Liver (tissue), 9 donors: Measurements from ENCODE around the gene KIF6. TPM values are rescaled to one million over a fixed set of nuclear protein-coding genes. Genes with fewer than 3 reads are reported as not detected.

Experiments used
- DNase-seq: peaks from one replicate; pipeline ENCODE4 v3.0.0-alpha.2; 2017; ENCODE audit warnings: low spot score
- H3K27ac ChIP-seq, 2 donors: one replicate each; pipeline ENCODE4 v1.7.0; 2013; ENCODE audit warnings: inconsistent platforms in 2 of 2, low read length in 2 of 2, control low read depth in 1 of 2, low read depth in 1 of 2, mild to moderate bottlenecking in 1 of 2
- H3K27me3 ChIP-seq, 4 donors: one replicate each; pipeline versions ENCODE4 v1.6.1 to v1.7.0; 2013; ENCODE audit warnings: low read length in 3 of 4, inconsistent platforms in 1 of 4, mild to moderate bottlenecking in 1 of 4, moderate library complexity in 1 of 4; ENCODE audit not compliant: control insufficient read depth in 4 of 4, insufficient read depth in 4 of 4
- H3K36me3 ChIP-seq, 4 donors: one replicate each; pipeline versions ENCODE4 v1.6.1 to v1.7.0; 2013; ENCODE audit warnings: low read length in 3 of 4, mild to moderate bottlenecking in 3 of 4, low read depth in 1 of 4, moderate library complexity in 1 of 4; ENCODE audit not compliant: control insufficient read depth in 4 of 4, insufficient read depth in 3 of 4
- H3K4me1 ChIP-seq, 4 donors: one replicate each; pipeline versions ENCODE4 v1.6.1 to v1.7.0; 2013; ENCODE audit warnings: low read length in 3 of 4, mild to moderate bottlenecking in 3 of 4, moderate library complexity in 1 of 4; ENCODE audit not compliant: control insufficient read depth in 4 of 4, insufficient read depth in 4 of 4
- H3K4me3 ChIP-seq, 3 donors: one replicate each; pipeline versions ENCODE4 v1.6.1 to v1.7.0; 2013; ENCODE audit warnings: low read length in 3 of 3, control low read depth in 1 of 3, low read depth in 1 of 3, mild to moderate bottlenecking in 1 of 3
- H3K9ac ChIP-seq, 2 donors: one replicate each; pipeline ENCODE4 v1.7.0; 2013; ENCODE audit warnings: low read length in 2 of 2, mild to moderate bottlenecking in 2 of 2, moderate library complexity in 2 of 2, control low read depth in 1 of 2, low read depth in 1 of 2
- H3K9me3 ChIP-seq, 4 donors: one replicate each; pipeline versions ENCODE4 v1.6.1 to v1.7.0; 2013; ENCODE audit warnings: low read length in 3 of 4; ENCODE audit not compliant: control insufficient read depth in 4 of 4
- ATF3 ChIP-seq: IDR thresholded peaks from 2 replicates; pipeline ENCODE4 v1.6.1; 2016; ENCODE audit warnings: antibody characterized with exemption
- CTCF ChIP-seq: fragments of 150-350 bp; IDR thresholded peaks from 2 replicates; pipeline ENCODE4 v1.5.1; 2017; ENCODE audit warnings: improper control_type of control experiment, low read depth, low read length; ENCODE audit not compliant: missing input control
- EGR1 ChIP-seq, 2 donors: IDR thresholded peaks; 2 replicates each; pipeline ENCODE4 v1.6.1; 2016 to 2018; ENCODE audit warnings: antibody characterized with exemption in 2 of 2, low read depth in 2 of 2
- FOXA2 ChIP-seq: IDR thresholded peaks from 2 replicates; pipeline ENCODE4 v1.6.1; 2016; ENCODE audit warnings: antibody characterized with exemption
- GABPA ChIP-seq, 2 donors: IDR thresholded peaks in 1 of 2; conservative IDR thresholded peaks in 1 of 2; 2 replicates each; pipeline ENCODE4 v1.6.1; 2016; ENCODE audit warnings: antibody characterized with exemption in 2 of 2, mild to moderate bottlenecking in 1 of 2, moderate library complexity in 1 of 2
- HNF4A ChIP-seq, 2 donors: conservative IDR thresholded peaks; 2 replicates each; pipeline ENCODE4 v1.6.1; 2016; ENCODE audit warnings: antibody characterized with exemption in 2 of 2, mild to moderate bottlenecking in 2 of 2
- HNF4G ChIP-seq: IDR thresholded peaks from 2 replicates; pipeline ENCODE4 v1.6.1; 2016; ENCODE audit warnings: antibody characterized with exemption
- MAX ChIP-seq: IDR thresholded peaks from 2 replicates; pipeline ENCODE4 v1.6.1; 2016; ENCODE audit warnings: antibody characterized with exemption
- NR2F2 ChIP-seq: IDR thresholded peaks from 2 replicates; pipeline ENCODE4 v1.6.1; 2016; ENCODE audit warnings: antibody characterized with exemption
- REST ChIP-seq: IDR thresholded peaks from 2 replicates; pipeline ENCODE4 v1.6.1; 2016; ENCODE audit warnings: antibody characterized with exemption, mild to moderate bottlenecking
- RXRA ChIP-seq, 2 donors: IDR thresholded peaks; 2 replicates each; pipeline ENCODE4 v1.6.1; 2017 to 2018; ENCODE audit warnings: antibody characterized with exemption in 2 of 2, mild to moderate bottlenecking in 1 of 2
- SP1 ChIP-seq: IDR thresholded peaks from 2 replicates; pipeline ENCODE4 v1.6.1; 2018; ENCODE audit warnings: antibody characterized with exemption, mild to moderate bottlenecking
- TAF1 ChIP-seq: conservative IDR thresholded peaks from 2 replicates; pipeline ENCODE4 v1.6.1; 2016; ENCODE audit warnings: antibody characterized with exemption, mild to moderate bottlenecking
- YY1 ChIP-seq: IDR thresholded peaks from 2 replicates; pipeline ENCODE4 v1.6.1; 2016; ENCODE audit warnings: antibody characterized with exemption, mild to moderate bottlenecking
- ZBTB33 ChIP-seq: IDR thresholded peaks from 2 replicates; pipeline ENCODE4 v1.6.1; 2016; ENCODE audit warnings: antibody characterized with exemption
- WGBS: extraction: QIAGEN DNeasy Blood & Tissue Kit; methylation state at CpG from one replicate; pipeline ENCODE4 v1.1.7; 2013; 5-methylcytosine and 5-hydroxymethylcytosine counted together
- polyA plus RNA-seq, 2 donors: library from polyadenylated mRNA; stranded (reverse) in 1 of 2; unstranded in 1 of 2; fragments of 200-250 nt in 1 of 2; fragments of >200 nt in 1 of 2; fragmentation: Nextera tagmentation in 1 of 2; extraction: Ambion mirVana in 1 of 2; gene quantifications; one replicate each; pipeline versions ENCODE4 v1.2.1 to v1.2.3, GENCODE V29; 2013 to 2015
- total RNA-seq, 2 donors: library from RNA; depleted of rRNA; stranded (reverse); fragments of >200 nt; gene quantifications; one replicate each; pipeline ENCODE4 v1.2.3, GENCODE V29; 2014
- donor health status: healthy.
- donor health status: healthy.
- donor health status: healthy.
- donor health status: healthy.
- donor health status: healthy.

Gene KIF6
- total and polyA plus RNA-seq, 4 donors = 0.17 to 7.5 (median 0.29) TPM

- no peak for TF ChIP-seq HNF4G
- no peak for TF ChIP-seq GABPA (IDR thresholded peaks at IDR 0.05 in 1 of 2, conservative IDR thresholded peaks at IDR 0.05 in 1 of 2)
- TF ChIP-seq ZBTB33 = no peak
- no peak for TF ChIP-seq HNF4A (conservative IDR thresholded peaks at IDR 0.05)
- TF ChIP-seq YY1 = no peak
- TF ChIP-seq RXRA (IDR thresholded peaks at IDR 0.05) = no peak
- no peak for TF ChIP-seq FOXA2
- no peak for TF ChIP-seq REST
- TF ChIP-seq ATF3 = no peak
- no peak for TF ChIP-seq EGR1 (IDR thresholded peaks at IDR 0.05; ENCODE audit: low read depth in 2 of 2)
- no peak for TF ChIP-seq NR2F2
- H3K27me3 ChIP-seq = no peaks in the 10 kb centered on the region
- WGBS = 94% methylated on average over 2 of the region's 2 CpGs
These were observed 158.1 kb downstream of the KIF6 start for GRCh38 chr6:39567091-39567490.

GRCh38 chr6:39566456-39566855, 158.8 kb downstream of the KIF6 start:
- Histone ChIP-seq H3K9me3 (no peaks in the 10 kb centered on the region), H3K36me3 (no peaks in the 10 kb centered on the region), H3K9ac (no peak overlapping the region), H3K27ac (no peak overlapping the region), H3K4me1 (peaks cover 0 to 8% (median 0%) of the 10 kb centered on the region in 4 donors), H3K27me3 (no peaks in the 10 kb centered on the region), H3K4me3 (no peak overlapping the region)
- no peak for DNase-seq
- TF ChIP-seq REST (no peak), NR2F2 (no peak), YY1 (no peak), FOXA2 (no peak), HNF4G (no peak), EGR1 (IDR thresholded peaks at IDR 0.05; ENCODE audit: low read depth in 2 of 2) (no peak), TAF1 (no peak), SP1 (no peak), MAX (no peak), ZBTB33 (no peak), CTCF (no peak)

More at GRCh38 chr6:39567091-39567490, 158.1 kb downstream of the KIF6 start:
- Histone ChIP-seq H3K4me3 (no peak overlapping the region), H3K27ac (no peak overlapping the region), H3K36me3 (no peaks in the 10 kb centered on the region), H3K4me1 (peaks cover 0 to 3% (median 0%) of the 10 kb centered on the region in 4 donors), H3K9ac (no peak overlapping the region), H3K9me3 (no peaks in the 10 kb centered on the region)
- no peak for DNase-seq
